Measurements from ENCODE around the gene CYTH1.

DNA sequence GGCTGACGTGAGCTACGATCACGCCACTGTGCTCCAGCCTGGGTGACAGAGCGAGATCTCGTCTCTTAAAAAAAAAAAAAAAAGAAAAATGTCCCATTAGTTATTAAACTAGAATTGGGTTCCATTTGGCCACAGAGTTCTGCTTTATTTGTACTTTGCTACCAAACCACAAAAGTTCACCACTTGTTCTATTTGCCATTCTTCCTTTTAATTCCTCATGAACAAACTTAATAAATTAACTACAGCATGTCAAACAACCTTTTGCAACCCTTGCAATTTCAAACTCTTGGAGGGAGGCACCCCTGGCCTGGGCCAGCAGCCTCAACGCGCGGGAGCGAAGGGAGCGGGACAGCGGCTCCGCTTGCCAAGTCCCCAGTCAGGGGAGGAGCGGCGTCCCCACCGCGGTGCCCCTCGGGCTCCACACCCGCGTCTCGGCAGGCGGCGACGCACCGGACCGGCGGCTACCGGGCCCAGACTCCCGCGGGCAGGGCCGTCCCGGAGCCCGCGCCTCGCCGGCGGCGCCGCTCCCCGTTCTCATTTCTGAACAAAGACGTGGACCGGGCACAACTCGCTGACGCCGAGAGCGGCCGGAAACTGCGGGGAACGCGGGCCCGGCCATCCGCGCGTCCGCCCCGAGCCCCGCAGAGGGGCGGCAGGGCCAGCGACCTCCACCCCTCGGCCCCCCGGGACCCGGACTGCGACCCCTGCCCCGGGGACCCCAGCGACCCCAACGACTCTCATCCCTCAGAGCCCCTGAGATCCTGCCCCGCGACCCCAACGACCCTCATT lies 775 bp downstream of the CYTH1 start:
- TF ChIP-seq CTCF (IDR thresholded peaks at IDR 0.05), result no peak
- no peak for TF ChIP-seq EP300 (IDR thresholded peaks at IDR 0.05; ENCODE audit: low read depth)
- peak in 1 of 3 donors; percentile 15 for TF ChIP-seq POLR2AphosphoS5 (IDR thresholded peaks at IDR 0.05)
